Endothelial cell (in vitro differentiated cells): ENCODE results near the gene RRP36. TPM values are rescaled to one million over a fixed set of nuclear protein-coding genes. Genes with fewer than 3 reads are reported as not detected.

Source experiments
- DNase-seq: peaks from one replicate; pipeline ENCODE4 v3.0.0; 2021; ENCODE audit warnings: low spot score
- H3K27ac Mint-ChIP-seq: one replicate; pipeline ENCODE4 v1.8.0; 2021; ENCODE audit warnings: mixed read lengths, inconsistent platforms; ENCODE audit not compliant: unreplicated experiment
- H3K27me3 Mint-ChIP-seq: one replicate; pipeline ENCODE4 v1.8.0; 2021; ENCODE audit warnings: mild to moderate bottlenecking, moderate library complexity, mixed read lengths, inconsistent platforms; ENCODE audit not compliant: unreplicated experiment
- H3K36me3 Mint-ChIP-seq: one replicate; pipeline ENCODE4 v1.8.0; 2021; ENCODE audit warnings: mild to moderate bottlenecking, low read depth, mixed read lengths, inconsistent platforms; ENCODE audit not compliant: unreplicated experiment
- H3K4me1 Mint-ChIP-seq: one replicate; pipeline ENCODE4 v1.8.0; 2021; ENCODE audit warnings: mild to moderate bottlenecking, mixed read lengths, inconsistent platforms; ENCODE audit not compliant: unreplicated experiment
- H3K4me3 Mint-ChIP-seq: one replicate; pipeline ENCODE4 v1.8.0; 2021; ENCODE audit warnings: mild to moderate bottlenecking, mixed read lengths, inconsistent platforms; ENCODE audit not compliant: unreplicated experiment
- H3K9me3 Mint-ChIP-seq: one replicate; pipeline ENCODE4 v1.8.0; 2021; ENCODE audit warnings: mixed read lengths, inconsistent platforms; ENCODE audit not compliant: unreplicated experiment
- CTCF ChIP-seq: fragments of 200-600 bp; sonication (generic); IDR thresholded peaks from one replicate; pipeline ENCODE4 v1.5.0; 2021; ENCODE audit warnings: antibody characterized with exemption; ENCODE audit not compliant: unreplicated experiment
- total RNA-seq: library from RNA; stranded (reverse); fragmentation: NEBNext Ultra II Directional; extraction: Animal tissue kit (Norgen Biotek cat#: 25700); gene quantifications from one replicate; pipeline ENCODE4 v1.2.1, GENCODE V29; 2021; ENCODE audit not compliant: unreplicated experiment

Gene RRP36
- total RNA-seq, 1 donor from 2014 or later, result 82.1 TPM

- H3K4me1 Mint-ChIP-seq, result no peaks in the 10 kb centered on the region
- peaks cover 52% of the 10 kb centered on the region for H3K36me3 Mint-ChIP-seq
- H3K4me3 Mint-ChIP-seq, result no peak overlapping the region
- H3K27me3 Mint-ChIP-seq, result peaks cover 13% of the 10 kb centered on the region
- H3K9me3 Mint-ChIP-seq, result no peaks in the 10 kb centered on the region
- H3K27ac Mint-ChIP-seq, result no peak overlapping the region
- TF ChIP-seq CTCF, result no peak
- DNase-seq, result no peak
These were observed 21.9 kb downstream of the RRP36 start for GRCh38 chr6:43043310-43043709.

- no peaks in the 10 kb centered on the region for H3K9me3 Mint-ChIP-seq
- DNase-seq, result no peak
- H3K36me3 Mint-ChIP-seq, result peaks cover 59% of the 10 kb centered on the region
- peak overlapping the region; percentile 57 for H3K27ac Mint-ChIP-seq
- TF ChIP-seq CTCF, result no peak
- peaks cover 13% of the 10 kb centered on the region for H3K27me3 Mint-ChIP-seq
- H3K4me1 Mint-ChIP-seq, result peaks cover 5% of the 10 kb centered on the region
- H3K4me3 Mint-ChIP-seq, result no peak overlapping the region
These were observed 24.0 kb downstream of the RRP36 start for GRCh38 chr6:43045371-43045930.

- Mint-ChIP-seq H3K9me3 (no peaks in the 10 kb centered on the region), H3K4me3 (no peak overlapping the region), H3K4me1 (peaks cover 26% of the 10 kb centered on the region), H3K27ac (no peak overlapping the region), H3K36me3 (peaks cover 58% of the 10 kb centered on the region), H3K27me3 (peaks cover 18% of the 10 kb centered on the region)
- no peak for DNase-seq
- TF ChIP-seq CTCF, result no peak
These were observed 26.6 kb downstream of the RRP36 start for GRCh38 chr6:43047998-43048397.

GRCh38 chr6:43050981-43051380, 29.6 kb downstream of the RRP36 start:
- no peak for TF ChIP-seq CTCF
- H3K27ac Mint-ChIP-seq, result peak overlapping the region; percentile 42
- H3K4me1 Mint-ChIP-seq, result peaks cover 36% of the 10 kb centered on the region
- H3K4me3 Mint-ChIP-seq, result peak overlapping the region; percentile 79
- no peak for DNase-seq
- H3K9me3 Mint-ChIP-seq, result no peaks in the 10 kb centered on the region
- H3K27me3 Mint-ChIP-seq, result peaks cover 23% of the 10 kb centered on the region
- peaks cover 45% of the 10 kb centered on the region for H3K36me3 Mint-ChIP-seq

GRCh38 chr6:43052225-43052841, 30.9 kb downstream of the RRP36 start:
- DNase-seq, result no peak
- Mint-ChIP-seq H3K4me3 (peak overlapping the region; percentile 98), H3K4me1 (peaks cover 36% of the 10 kb centered on the region), H3K27ac (peak overlapping the region; percentile 96), H3K27me3 (peaks cover 17% of the 10 kb centered on the region), H3K36me3 (peaks cover 40% of the 10 kb centered on the region), H3K9me3 (no peaks in the 10 kb centered on the region)
- no peak for TF ChIP-seq CTCF
